GM12874 (cell line): Measurements from ENCODE around the gene CPB2.

ENCODE experiments used
- CTCF ChIP-seq: IDR thresholded peaks from 2 replicates; pipeline ENCODE4 v1.5.1; 2011; ENCODE audit warnings: low read depth, mild to moderate bottlenecking, control low read depth, low read length, moderate library complexity; ENCODE audit not compliant: insufficient read depth

The CPB2 gene

DNA sequence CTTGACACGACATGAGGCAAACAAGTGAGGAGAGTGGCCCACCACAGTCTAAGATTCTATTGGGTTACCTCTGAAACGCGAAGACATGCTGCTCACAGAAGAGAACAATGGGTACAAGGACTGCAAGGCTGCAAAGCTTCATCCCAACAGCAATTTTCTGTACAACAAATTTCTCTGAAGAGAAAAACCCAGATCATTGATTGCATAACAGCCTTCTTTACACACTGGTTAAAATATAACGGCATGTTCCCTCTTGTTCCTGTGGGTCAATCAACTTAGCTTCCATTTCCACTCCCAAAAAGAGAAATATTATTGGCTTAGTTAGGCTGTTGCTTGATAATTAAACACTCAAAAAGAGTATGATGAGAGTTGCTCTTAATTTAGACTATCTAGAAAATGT lies at the start of gene CPB2:
Gene CPB2, minus strand, starts transcription at position 166 of the 400 bp plus-strand sequence. Its CDS starts 24 bp downstream, at position 142.
- TF ChIP-seq CTCF = no peak

DNA sequence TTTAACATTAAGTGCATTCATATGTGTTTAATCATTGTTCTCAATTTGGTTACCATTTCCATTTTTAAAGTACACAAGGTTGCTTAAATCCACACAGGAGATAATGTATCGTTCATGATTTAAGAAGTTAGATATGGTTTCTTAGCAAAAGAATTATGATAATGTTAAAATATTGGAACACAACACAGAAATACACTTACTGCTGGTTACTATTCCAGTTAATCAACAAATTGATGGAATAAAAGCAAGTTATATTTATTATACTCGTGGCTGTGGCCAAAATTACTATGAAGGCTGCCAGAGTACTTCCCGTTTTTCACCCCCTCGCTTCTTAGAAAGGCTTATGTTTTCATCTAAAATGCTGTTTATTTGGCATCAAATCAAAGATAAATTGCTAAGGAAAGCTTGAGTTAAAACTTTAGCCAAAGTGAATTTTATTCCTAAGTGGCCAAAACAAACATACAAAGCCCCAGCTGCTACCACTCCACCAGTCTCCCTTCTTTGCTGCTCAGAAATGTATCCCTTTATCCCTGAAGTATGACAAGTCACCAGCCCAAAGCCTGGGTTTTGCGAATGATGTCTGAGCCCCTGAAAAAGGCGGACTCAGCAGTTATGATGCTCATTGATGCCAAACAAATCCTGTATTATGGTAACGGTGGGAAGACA lies 49.4 kb upstream of the CPB2 start:
- no peak for TF ChIP-seq CTCF

GRCh38 chr13:46152627-46153328 lies 47.9 kb upstream of the CPB2 start:
- no peak for TF ChIP-seq CTCF

DNA sequence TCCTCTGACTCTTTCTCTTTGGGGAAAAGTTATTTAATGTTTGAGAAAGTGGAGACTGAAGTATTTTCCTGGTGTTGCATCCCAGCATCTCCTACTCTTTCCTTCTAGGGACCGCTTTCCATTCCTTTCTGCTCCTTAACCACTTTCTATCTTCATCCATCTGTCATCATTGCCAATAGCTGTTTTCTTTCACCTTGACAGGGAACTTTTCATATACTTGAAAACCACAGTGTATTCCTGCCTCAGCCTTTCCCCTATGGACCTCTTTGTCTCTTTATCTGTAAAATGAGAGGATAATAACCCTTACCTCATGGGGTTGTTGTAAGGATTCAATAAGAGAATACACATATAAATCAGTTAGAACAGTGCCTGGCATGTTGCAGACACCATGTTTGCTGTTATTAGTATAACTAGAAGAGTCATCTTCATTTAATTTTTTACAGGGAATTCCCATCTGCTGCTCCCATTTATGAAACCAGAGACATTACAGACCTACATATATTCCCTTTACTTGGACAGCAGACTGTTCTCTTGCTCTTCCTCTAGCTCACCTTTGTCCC lies 45.4 kb upstream of the CPB2 start:
- TF ChIP-seq CTCF = no peak

GRCh38 chr13:46149272-46150133 lies 44.7 kb upstream of the CPB2 start:
- TF ChIP-seq CTCF = no peak

GRCh38 chr13:46146898-46147297 lies 42.1 kb upstream of the CPB2 start:
- no peak for TF ChIP-seq CTCF

GRCh38 chr13:46145950-46146349 lies 41.1 kb upstream of the CPB2 start:
- no peak for TF ChIP-seq CTCF
